A549 (cell line): ENCODE measurements around the gene PI16. TPM values are rescaled to one million over a fixed set of nuclear protein-coding genes. Genes with fewer than 3 reads are reported as not detected.

Source experiments
- ATAC-seq, 2 experiments: fragments of 200-7000 bp in 1 of 2; fragments of >200 bp in 1 of 2; cut with Nextera tagmentation in 1 of 2; cut with Tn5 transposase in 1 of 2; 3 replicates each; pipeline versions ENCODE4 v1.8.0 to v1.9.1; 2018 to 2020; ENCODE audit warnings: mild to moderate bottlenecking in 1 of 2, moderate library complexity in 1 of 2
- CTCF ChIA-PET: fragments of 300-600 bp; sonication (Branson Sonifier 250); formaldehyde crosslinking; extraction: SDS; loops from one replicate; lab custom pipeline; 2021; ENCODE audit warnings: antibody characterized with exemption, inconsistent platforms; lab: Yijun Ruan, JAX
- POLR2A ChIA-PET: fragments of 350-600 bp; formaldehyde crosslinking; extraction: SDS; loops from one replicate; lab custom pipeline; 2021; ENCODE audit warnings: antibody characterized with exemption, inconsistent platforms; lab: Yijun Ruan, JAX
- DNase-seq, 2 experiments: peaks; one replicate each; pipeline versions ENCODE4 v3.0.0 to v3.0.0-alpha.2; 2011 to 2016; ENCODE audit warnings: low read depth in 1 of 2, low spot score in 1 of 2
- FAIRE-seq: peaks from 2 replicates; lab custom pipeline; 2011; peaks lifted over from hg19 to GRCh38; lab: Jason Lieb, UNC
- H3K27ac ChIP-seq, 2 experiments: fragments of >200 bp; sonication (Bioruptor Twin); formaldehyde crosslinking; 3 replicates each; pipeline ENCODE4 v1.5.1; 2016 to 2017
- H3K4me1 ChIP-seq: fragments of >200 bp; sonication (Bioruptor Twin); formaldehyde crosslinking; 3 replicates; pipeline ENCODE4 v1.6.1; 2016
- H3K4me2 ChIP-seq: fragments of >200 bp; sonication (Bioruptor Twin); formaldehyde crosslinking; 3 replicates; pipeline ENCODE4 v1.6.1; 2016
- H3K4me3 ChIP-seq: fragments of >200 bp; sonication (Bioruptor Twin); formaldehyde crosslinking; 3 replicates; pipeline ENCODE4 v1.5.1; 2016
- H3K9me3 ChIP-seq: fragments of >200 bp; sonication (Bioruptor Twin); formaldehyde crosslinking; 3 replicates; pipeline ENCODE4 v1.6.1; 2016
- BHLHE40 ChIP-seq: IDR thresholded peaks from 2 replicates; pipeline ENCODE4 v1.6.1; 2012; ENCODE audit warnings: low read depth, low read length, inconsistent platforms
- CBX2 ChIP-seq: fragments of 200-600 bp; sonication (generic); IDR thresholded peaks from 2 replicates; pipeline ENCODE4 v1.6.1; 2016; ENCODE audit warnings: low read depth, mild to moderate bottlenecking, borderline replicate concordance
- CEBPB ChIP-seq, 2 experiments: fragments of >200 bp in 1 of 2; sonication (Bioruptor Twin) in 1 of 2; formaldehyde crosslinking in 1 of 2; IDR thresholded peaks; 2 replicates each; pipeline ENCODE4 v1.6.1; 2012 to 2016
- EHF ChIP-seq: fragments of 250-450 bp; sonication (Bioruptor Pico); IDR thresholded peaks from 2 replicates; pipeline ENCODE4 v1.5.0; 2020; ENCODE audit warnings: mild to moderate bottlenecking
- EHMT2 ChIP-seq: fragments of 200-600 bp; sonication (generic); IDR thresholded peaks from 2 replicates; pipeline ENCODE4 v1.6.1; 2016; ENCODE audit warnings: antibody characterized with exemption, low read depth, mild to moderate bottlenecking, moderate library complexity
- ESRRA ChIP-seq: fragments of 150-350 bp; IDR thresholded peaks from 2 replicates; pipeline ENCODE4 v1.6.1; 2014; ENCODE audit warnings: mild to moderate bottlenecking, low read length, borderline replicate concordance
- FOSL2 ChIP-seq, 2 experiments: fragments of 450-650 bp in 1 of 2; fragments of >200 bp in 1 of 2; sonication (Bioruptor Twin) in 1 of 2; formaldehyde crosslinking; IDR thresholded peaks; 2 replicates each; pipeline versions ENCODE4 v1.5.0 to v1.6.1; 2016 to 2020; ENCODE audit warnings: mild to moderate bottlenecking in 1 of 2, moderate library complexity in 1 of 2
- FOXS1 ChIP-seq: fragments of 250-450 bp; sonication (Bioruptor Pico); IDR thresholded peaks from 2 replicates; pipeline ENCODE4 v1.5.0; 2020; ENCODE audit warnings: mild to moderate bottlenecking, moderate library complexity
- HMGXB4 ChIP-seq: fragments of 250-450 bp; sonication (Bioruptor Pico); IDR thresholded peaks from 2 replicates; pipeline ENCODE4 v1.5.0; 2021; ENCODE audit warnings: mild to moderate bottlenecking, moderate library complexity, borderline replicate concordance
- HOXB13 ChIP-seq: fragments of 250-450 bp; sonication (Bioruptor Pico); IDR thresholded peaks from 2 replicates; pipeline ENCODE4 v1.5.0; 2020; ENCODE audit warnings: low read depth, mild to moderate bottlenecking, moderate library complexity
- HOXB5 ChIP-seq: fragments of 250-450 bp; sonication (Bioruptor Pico); IDR thresholded peaks from 2 replicates; pipeline ENCODE4 v1.5.0; 2020; ENCODE audit warnings: mild to moderate bottlenecking, moderate library complexity
- JUNB ChIP-seq: fragments of >200 bp; sonication (Bioruptor Twin); formaldehyde crosslinking; IDR thresholded peaks from 2 replicates; pipeline ENCODE4 v1.6.1; 2016
- MAFK ChIP-seq: fragments of 450-650 bp; IDR thresholded peaks from 2 replicates; pipeline ENCODE4 v1.6.1; 2014; ENCODE audit not compliant: partially characterized antibody
- MYC ChIP-seq: IDR thresholded peaks from 2 replicates; pipeline ENCODE4 v1.6.1; 2012; ENCODE audit warnings: mild to moderate bottlenecking, inconsistent platforms, low read length, improper control_type of control experiment, borderline replicate concordance
- PBX3 ChIP-seq: IDR thresholded peaks from 2 replicates; pipeline ENCODE4 v1.6.1; 2012
- POLR2AphosphoS2 ChIP-seq: conservative IDR thresholded peaks from 2 replicates; pipeline ENCODE4 v1.6.1; 2012; ENCODE audit warnings: low read length, improper control_type of control experiment, inconsistent platforms
- RNF2 ChIP-seq: fragments of 200-600 bp; sonication (generic); IDR thresholded peaks from 2 replicates; pipeline ENCODE4 v1.6.1; 2016; ENCODE audit warnings: low read depth, mild to moderate bottlenecking, antibody characterized with exemption, moderate library complexity, borderline replicate concordance
- TFCP2L1 ChIP-seq: fragments of 250-450 bp; sonication (Bioruptor Pico); IDR thresholded peaks from 2 replicates; pipeline ENCODE4 v1.5.0; 2021; ENCODE audit warnings: mild to moderate bottlenecking
- ZC3H11A ChIP-seq: fragments of 450-650 bp; IDR thresholded peaks from 2 replicates; pipeline ENCODE4 v1.6.1; 2014; ENCODE audit warnings: antibody characterized with exemption, mild to moderate bottlenecking
- ZFP36 ChIP-seq: fragments of 450-650 bp; IDR thresholded peaks from 2 replicates; pipeline ENCODE4 v1.6.1; 2014; ENCODE audit warnings: borderline replicate concordance; ENCODE audit not compliant: partially characterized antibody
- ZNF302 ChIP-seq: fragments of 250-450 bp; sonication (Bioruptor Pico); IDR thresholded peaks from 2 replicates; pipeline ENCODE4 v1.9.0; 2021; ENCODE audit warnings: inconsistent platforms, mild to moderate bottlenecking, moderate library complexity
- ZSCAN20 ChIP-seq: fragments of 250-450 bp; sonication (Bioruptor Pico); IDR thresholded peaks from 2 replicates; pipeline ENCODE4 v1.8.0; 2022; ENCODE audit warnings: mild to moderate bottlenecking, moderate library complexity
- WGBS: methylation state at CpG from one replicate; pipeline ENCODE4 v1.1.6; 2017; ENCODE audit errors: missing lambda C conversion rate; 5-methylcytosine and 5-hydroxymethylcytosine counted together
- polyA plus RNA-seq, 4 experiments: library from polyadenylated mRNA; depleted of rRNA in 3 of 4; stranded (reverse); fragments of >200 nt; fragmentation: RNase III in 1 of 4; extraction: RNeasy Plus Mini Kit Qiagen cat#74134 plus additional on column Dnase treatment in 1 of 4; gene quantifications; 2 replicates in 3 of 4; 3 replicates in 1 of 4; pipeline ENCODE4 v1.2.3, GENCODE V29; 2011 to 2017
- TF ChIP-seq, protein P1 (sequence below): IDR thresholded peaks from 2 replicates; pipeline ENCODE4 v1.6.1; 2012

PI16 gene
- polyA plus RNA-seq, 2 of the 4 experiments (the other 2 are of a cell fraction), result not detected

GRCh38 chr6:36915599-36915998 lies 38.9 kb upstream of the PI16 start:
- CTCF ChIA-PET, result interaction anchor here (2.3 to 2.4 kb wide), 2 partner anchors 13 to 149 kb away, joined by 5 to 14 read pairs; no protein-coding TSS in a partner anchor

DNA sequence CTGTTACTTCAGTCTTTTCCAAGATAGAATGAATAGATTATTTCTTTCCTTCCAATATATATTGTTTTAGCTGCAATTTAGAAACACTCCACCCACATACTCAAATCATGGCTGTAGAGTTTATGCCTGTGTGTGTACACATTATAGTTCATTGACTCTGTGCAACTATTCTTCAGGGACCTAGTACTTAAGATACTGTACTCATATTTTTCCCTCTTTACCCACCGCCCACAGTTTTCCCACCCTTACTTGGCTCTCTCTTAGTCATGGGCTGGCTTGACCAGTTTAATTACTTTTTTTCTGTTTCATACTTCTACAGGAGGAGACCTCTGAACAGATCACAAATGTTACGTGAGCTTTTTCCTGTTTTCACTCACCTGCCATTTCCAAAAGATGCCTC lies 38.4 kb upstream of the PI16 start:
- no peaks in the 10 kb centered on the region for H3K9me3 ChIP-seq
- peaks cover 25% of the 10 kb centered on the region for H3K4me1 ChIP-seq
- DNase-seq (no peak), FAIRE-seq (no peak)
- 95% methylated on average over 2 of the region's 2 CpGs for WGBS
- TF ChIP-seq HMGXB4 (no peak), MYC (no peak), ZNF302 (CRISPR knock-in tag) (no peak), HOXB5 (CRISPR knock-in tag) (no peak), ZSCAN20 (no peak), ZFP36 (no peak), MAFK (no peak), EHMT2 (no peak), JUNB (no peak), PBX3 (no peak), POLR2AphosphoS2 (no peak), CBX2 (no peak), RNF2 (no peak), FOSL2 (IDR thresholded peaks at IDR 0.05) (no peak), FOSL2 (CRISPR knock-in tag; IDR thresholded peaks at IDR 0.05) (no peak), ESRRA (no peak), HOXB13 (CRISPR knock-in tag) (no peak)
- TF ChIP-seq, protein P1, sequence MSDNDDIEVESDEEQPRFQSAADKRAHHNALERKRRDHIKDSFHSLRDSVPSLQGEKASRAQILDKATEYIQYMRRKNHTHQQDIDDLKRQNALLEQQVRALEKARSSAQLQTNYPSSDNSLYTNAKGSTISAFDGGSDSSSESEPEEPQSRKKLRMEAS, result no peak
- TF ChIP-seq, all 56 proteins: peak for 0
- ChIA-PET CTCF (no interaction called here), POLR2A (no interaction called here)
- no peak overlapping the region for H3K4me2 ChIP-seq
- no peak overlapping the region for H3K4me3 ChIP-seq
- H3K27ac ChIP-seq, result no peak overlapping the region
- no peak for ATAC-seq

More at GRCh38 chr6:36915599-36915998, 38.9 kb upstream of the PI16 start:
- 98% methylated on average over 4 of the region's 4 CpGs for WGBS
- no peak overlapping the region for H3K4me3 ChIP-seq
- FAIRE-seq (no peak), ATAC-seq (no peak), DNase-seq (no peak)
- POLR2A ChIA-PET, result no interaction called here
- H3K27ac ChIP-seq, result no peak overlapping the region
- peaks cover 25% of the 10 kb centered on the region for H3K4me1 ChIP-seq
- no peak for TF ChIP-seq FOXS1
- TF ChIP-seq EHF, result no peak
- TF ChIP-seq BHLHE40, result no peak
- no peak for TF ChIP-seq TFCP2L1 (CRISPR knock-in tag)
- TF ChIP-seq FOSL2 (IDR thresholded peaks at IDR 0.05), result no peak
- no peak for TF ChIP-seq FOSL2 (CRISPR knock-in tag; IDR thresholded peaks at IDR 0.05)
- TF ChIP-seq ZSCAN20, result no peak
- no peak for TF ChIP-seq ZC3H11A
- no peak for TF ChIP-seq CEBPB (IDR thresholded peaks at IDR 0.05)
- no peaks in the 10 kb centered on the region for H3K9me3 ChIP-seq
- no peak overlapping the region for H3K4me2 ChIP-seq
